SK-N-SH treated with all-trans-retinoic acid at 6 μM for 48 hours (cell line): Measurements from ENCODE around the gene GALNT17.

Experiments
- ATAC-seq: fragments of 200-7000 bp; cut with Tn5 transposase; 3 replicates; pipeline ENCODE4 v1.9.1; 2020; ENCODE audit warnings: mild to moderate bottlenecking, moderate library complexity
- ARNTL ChIP-seq: fragments of 450-650 bp; formaldehyde crosslinking; IDR thresholded peaks from 2 replicates; pipeline ENCODE4 v1.5.0; 2020; ENCODE audit warnings: low read depth, mild to moderate bottlenecking, moderate library complexity, borderline replicate concordance
- BACH2 ChIP-seq: fragments of 250-450 bp; sonication (Bioruptor Pico); IDR thresholded peaks from 2 replicates; pipeline ENCODE4 v1.9.0; 2021; ENCODE audit warnings: mild to moderate bottlenecking, borderline replicate concordance
- CSDC2 ChIP-seq: fragments of 250-450 bp; sonication (Bioruptor Pico); IDR thresholded peaks from 2 replicates; pipeline ENCODE4 v1.5.0; 2020; ENCODE audit warnings: mild to moderate bottlenecking, moderate library complexity
- ESRRG ChIP-seq: fragments of 250-450 bp; sonication (Bioruptor Pico); IDR thresholded peaks from 2 replicates; pipeline ENCODE4 v1.6.1; 2021; ENCODE audit warnings: mild to moderate bottlenecking
- GLIS3 ChIP-seq: fragments of 250-450 bp; sonication (Bioruptor Pico); IDR thresholded peaks from 2 replicates; pipeline ENCODE4 v1.5.0; 2020; ENCODE audit warnings: mild to moderate bottlenecking, moderate library complexity
- ISL1 ChIP-seq: fragments of 250-450 bp; sonication (Bioruptor Pico); IDR thresholded peaks from 2 replicates; pipeline ENCODE4 v2.1.2; 2022; ENCODE audit warnings: mild to moderate bottlenecking, moderate library complexity
- OSR1 ChIP-seq: fragments of 250-450 bp; sonication (Bioruptor Pico); IDR thresholded peaks from 2 replicates; pipeline ENCODE4 v1.8.0; 2022; ENCODE audit warnings: moderate library complexity, mild to moderate bottlenecking, inconsistent platforms
- PPARA ChIP-seq: fragments of 250-450 bp; sonication (Bioruptor Pico); IDR thresholded peaks from 2 replicates; pipeline ENCODE4 v1.5.0; 2020; ENCODE audit warnings: mild to moderate bottlenecking, borderline replicate concordance
- RARB ChIP-seq: fragments of 250-450 bp; sonication (Bioruptor Pico); IDR thresholded peaks from 2 replicates; pipeline ENCODE4 v1.8.0; 2021; ENCODE audit warnings: mild to moderate bottlenecking, moderate library complexity
- SNAI2 ChIP-seq: fragments of 250-450 bp; sonication (Bioruptor Pico); IDR thresholded peaks from 2 replicates; pipeline ENCODE4 v1.5.0; 2020; ENCODE audit warnings: mild to moderate bottlenecking, moderate library complexity
- TOX ChIP-seq: fragments of 250-450 bp; sonication (Bioruptor Pico); IDR thresholded peaks from 2 replicates; pipeline ENCODE4 v1.8.0; 2021; ENCODE audit warnings: mild to moderate bottlenecking, moderate library complexity, borderline replicate concordance
- ZC3H10 ChIP-seq: fragments of 250-450 bp; sonication (Bioruptor Pico); IDR thresholded peaks from 2 replicates; pipeline ENCODE4 v1.5.1; 2021; ENCODE audit warnings: mild to moderate bottlenecking, moderate library complexity
- ZFP3 ChIP-seq: fragments of 250-450 bp; sonication (Bioruptor Pico); IDR thresholded peaks from 2 replicates; pipeline ENCODE4 v1.5.0; 2020; ENCODE audit warnings: mild to moderate bottlenecking, moderate library complexity
- ZFP30 ChIP-seq: fragments of 450-650 bp; formaldehyde crosslinking; IDR thresholded peaks from 2 replicates; pipeline ENCODE4 v1.5.0; 2022; ENCODE audit warnings: mild to moderate bottlenecking, moderate library complexity
- ZNF565 ChIP-seq: fragments of 450-650 bp; formaldehyde crosslinking; conservative IDR thresholded peaks from 2 replicates; pipeline ENCODE4 v1.5.0; 2020; ENCODE audit warnings: low read depth, mild to moderate bottlenecking, moderate library complexity
- ZNF70 ChIP-seq: fragments of 450-650 bp; formaldehyde crosslinking; IDR thresholded peaks from 2 replicates; pipeline ENCODE4 v1.5.0; 2020; ENCODE audit warnings: mild to moderate bottlenecking, moderate library complexity
- ZNF8 ChIP-seq: fragments of 450-650 bp; formaldehyde crosslinking; IDR thresholded peaks from 2 replicates; pipeline ENCODE4 v1.5.0; 2020; ENCODE audit warnings: mild to moderate bottlenecking, moderate library complexity
- TF ChIP-seq, protein P1 (sequence below): fragments of 250-450 bp; sonication (Bioruptor Pico); IDR thresholded peaks from 2 replicates; pipeline ENCODE4 v1.8.0; 2020; ENCODE audit warnings: mild to moderate bottlenecking, moderate library complexity, borderline replicate concordance
- TF ChIP-seq, protein P2 (sequence below): fragments of 250-450 bp; sonication (Bioruptor Pico); IDR thresholded peaks from 2 replicates; pipeline ENCODE4 v1.5.1; 2021; ENCODE audit warnings: mild to moderate bottlenecking, moderate library complexity
- TF ChIP-seq, protein P3 (sequence below): fragments of 250-450 bp; sonication (Bioruptor Pico); IDR thresholded peaks from 2 replicates; pipeline ENCODE4 v1.5.1; 2020; ENCODE audit warnings: low read depth, mild to moderate bottlenecking, moderate library complexity
- TF ChIP-seq, protein P4 (sequence below): fragments of 250-450 bp; sonication (Bioruptor Pico); IDR thresholded peaks from 2 replicates; pipeline ENCODE4 v1.5.0; 2020; ENCODE audit warnings: mild to moderate bottlenecking, moderate library complexity
- TF ChIP-seq, protein P5 (sequence below): fragments of 250-450 bp; sonication (Bioruptor Pico); IDR thresholded peaks from 2 replicates; pipeline ENCODE4 v1.8.0; 2021; ENCODE audit warnings: low read depth, mild to moderate bottlenecking, moderate library complexity, borderline replicate concordance

Gene GALNT17

DNA sequence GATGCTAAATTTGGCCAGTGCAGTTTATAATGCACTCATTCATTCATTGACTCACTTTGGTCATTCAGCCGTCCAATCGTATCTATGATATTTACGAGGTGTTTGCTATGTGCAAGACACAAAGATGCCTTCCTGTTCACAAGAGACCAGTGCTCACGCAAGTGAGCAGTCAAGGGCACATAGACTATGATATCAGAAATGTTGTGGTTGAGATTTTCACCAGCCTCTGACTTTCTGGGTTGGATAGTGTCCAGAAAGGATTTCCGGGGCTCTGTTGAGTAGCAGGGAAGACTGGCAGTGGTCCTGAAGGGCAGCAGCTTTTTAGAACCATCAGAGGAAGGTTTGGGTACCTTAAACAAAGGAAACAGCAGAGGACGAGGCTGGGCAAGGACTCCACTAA is 191.8 kb downstream of the GALNT17 start:
- TF ChIP-seq, protein P1, sequence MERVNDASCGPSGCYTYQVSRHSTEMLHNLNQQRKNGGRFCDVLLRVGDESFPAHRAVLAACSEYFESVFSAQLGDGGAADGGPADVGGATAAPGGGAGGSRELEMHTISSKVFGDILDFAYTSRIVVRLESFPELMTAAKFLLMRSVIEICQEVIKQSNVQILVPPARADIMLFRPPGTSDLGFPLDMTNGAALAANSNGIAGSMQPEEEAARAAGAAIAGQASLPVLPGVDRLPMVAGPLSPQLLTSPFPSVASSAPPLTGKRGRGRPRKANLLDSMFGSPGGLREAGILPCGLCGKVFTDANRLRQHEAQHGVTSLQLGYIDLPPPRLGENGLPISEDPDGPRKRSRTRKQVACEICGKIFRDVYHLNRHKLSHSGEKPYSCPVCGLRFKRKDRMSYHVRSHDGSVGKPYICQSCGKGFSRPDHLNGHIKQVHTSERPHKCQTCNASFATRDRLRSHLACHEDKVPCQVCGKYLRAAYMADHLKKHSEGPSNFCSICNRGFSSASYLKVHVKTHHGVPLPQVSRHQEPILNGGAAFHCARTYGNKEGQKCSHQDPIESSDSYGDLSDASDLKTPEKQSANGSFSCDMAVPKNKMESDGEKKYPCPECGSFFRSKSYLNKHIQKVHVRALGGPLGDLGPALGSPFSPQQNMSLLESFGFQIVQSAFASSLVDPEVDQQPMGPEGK (CRISPR knock-in tag): no peak
- TF ChIP-seq, protein P2, sequence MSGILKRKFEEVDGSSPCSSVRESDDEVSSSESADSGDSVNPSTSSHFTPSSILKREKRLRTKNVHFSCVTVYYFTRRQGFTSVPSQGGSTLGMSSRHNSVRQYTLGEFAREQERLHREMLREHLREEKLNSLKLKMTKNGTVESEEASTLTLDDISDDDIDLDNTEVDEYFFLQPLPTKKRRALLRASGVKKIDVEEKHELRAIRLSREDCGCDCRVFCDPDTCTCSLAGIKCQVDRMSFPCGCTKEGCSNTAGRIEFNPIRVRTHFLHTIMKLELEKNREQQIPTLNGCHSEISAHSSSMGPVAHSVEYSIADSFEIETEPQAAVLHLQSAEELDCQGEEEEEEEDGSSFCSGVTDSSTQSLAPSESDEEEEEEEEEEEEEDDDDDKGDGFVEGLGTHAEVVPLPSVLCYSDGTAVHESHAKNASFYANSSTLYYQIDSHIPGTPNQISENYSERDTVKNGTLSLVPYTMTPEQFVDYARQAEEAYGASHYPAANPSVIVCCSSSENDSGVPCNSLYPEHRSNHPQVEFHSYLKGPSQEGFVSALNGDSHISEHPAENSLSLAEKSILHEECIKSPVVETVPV (CRISPR knock-in tag): no peak
- TF ChIP-seq, protein P3, sequence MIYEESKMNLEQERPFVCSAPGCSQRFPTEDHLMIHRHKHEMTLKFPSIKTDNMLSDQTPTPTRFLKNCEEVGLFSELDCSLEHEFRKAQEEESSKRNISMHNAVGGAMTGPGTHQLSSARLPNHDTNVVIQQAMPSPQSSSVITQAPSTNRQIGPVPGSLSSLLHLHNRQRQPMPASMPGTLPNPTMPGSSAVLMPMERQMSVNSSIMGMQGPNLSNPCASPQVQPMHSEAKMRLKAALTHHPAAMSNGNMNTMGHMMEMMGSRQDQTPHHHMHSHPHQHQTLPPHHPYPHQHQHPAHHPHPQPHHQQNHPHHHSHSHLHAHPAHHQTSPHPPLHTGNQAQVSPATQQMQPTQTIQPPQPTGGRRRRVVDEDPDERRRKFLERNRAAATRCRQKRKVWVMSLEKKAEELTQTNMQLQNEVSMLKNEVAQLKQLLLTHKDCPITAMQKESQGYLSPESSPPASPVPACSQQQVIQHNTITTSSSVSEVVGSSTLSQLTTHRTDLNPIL (CRISPR knock-in tag): no peak
- TF ChIP-seq ZC3H10 (CRISPR knock-in tag): no peak
- TF ChIP-seq, protein P4, sequence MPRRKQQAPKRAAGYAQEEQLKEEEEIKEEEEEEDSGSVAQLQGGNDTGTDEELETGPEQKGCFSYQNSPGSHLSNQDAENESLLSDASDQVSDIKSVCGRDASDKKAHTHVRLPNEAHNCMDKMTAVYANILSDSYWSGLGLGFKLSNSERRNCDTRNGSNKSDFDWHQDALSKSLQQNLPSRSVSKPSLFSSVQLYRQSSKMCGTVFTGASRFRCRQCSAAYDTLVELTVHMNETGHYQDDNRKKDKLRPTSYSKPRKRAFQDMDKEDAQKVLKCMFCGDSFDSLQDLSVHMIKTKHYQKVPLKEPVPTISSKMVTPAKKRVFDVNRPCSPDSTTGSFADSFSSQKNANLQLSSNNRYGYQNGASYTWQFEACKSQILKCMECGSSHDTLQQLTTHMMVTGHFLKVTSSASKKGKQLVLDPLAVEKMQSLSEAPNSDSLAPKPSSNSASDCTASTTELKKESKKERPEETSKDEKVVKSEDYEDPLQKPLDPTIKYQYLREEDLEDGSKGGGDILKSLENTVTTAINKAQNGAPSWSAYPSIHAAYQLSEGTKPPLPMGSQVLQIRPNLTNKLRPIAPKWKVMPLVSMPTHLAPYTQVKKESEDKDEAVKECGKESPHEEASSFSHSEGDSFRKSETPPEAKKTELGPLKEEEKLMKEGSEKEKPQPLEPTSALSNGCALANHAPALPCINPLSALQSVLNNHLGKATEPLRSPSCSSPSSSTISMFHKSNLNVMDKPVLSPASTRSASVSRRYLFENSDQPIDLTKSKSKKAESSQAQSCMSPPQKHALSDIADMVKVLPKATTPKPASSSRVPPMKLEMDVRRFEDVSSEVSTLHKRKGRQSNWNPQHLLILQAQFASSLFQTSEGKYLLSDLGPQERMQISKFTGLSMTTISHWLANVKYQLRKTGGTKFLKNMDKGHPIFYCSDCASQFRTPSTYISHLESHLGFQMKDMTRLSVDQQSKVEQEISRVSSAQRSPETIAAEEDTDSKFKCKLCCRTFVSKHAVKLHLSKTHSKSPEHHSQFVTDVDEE (CRISPR knock-in tag): no peak
- no peak for TF ChIP-seq CSDC2 (CRISPR knock-in tag)
- no peak for TF ChIP-seq ESRRG
- no peak for TF ChIP-seq TOX (CRISPR knock-in tag)
- no peak for TF ChIP-seq ZNF70 (CRISPR knock-in tag)
- no peak for TF ChIP-seq GLIS3 (CRISPR knock-in tag)
- no peak for TF ChIP-seq SNAI2
- TF ChIP-seq ZNF8 (CRISPR knock-in tag): no peak
- TF ChIP-seq ISL1 (CRISPR knock-in tag): no peak
- TF ChIP-seq PPARA: no peak
- no peak for TF ChIP-seq ZFP3 (CRISPR knock-in tag)
- TF ChIP-seq RARB (CRISPR knock-in tag): no peak
- no peak for TF ChIP-seq OSR1 (CRISPR knock-in tag)
- TF ChIP-seq ZNF565 (CRISPR knock-in tag): no peak
- no peak for ATAC-seq

DNA sequence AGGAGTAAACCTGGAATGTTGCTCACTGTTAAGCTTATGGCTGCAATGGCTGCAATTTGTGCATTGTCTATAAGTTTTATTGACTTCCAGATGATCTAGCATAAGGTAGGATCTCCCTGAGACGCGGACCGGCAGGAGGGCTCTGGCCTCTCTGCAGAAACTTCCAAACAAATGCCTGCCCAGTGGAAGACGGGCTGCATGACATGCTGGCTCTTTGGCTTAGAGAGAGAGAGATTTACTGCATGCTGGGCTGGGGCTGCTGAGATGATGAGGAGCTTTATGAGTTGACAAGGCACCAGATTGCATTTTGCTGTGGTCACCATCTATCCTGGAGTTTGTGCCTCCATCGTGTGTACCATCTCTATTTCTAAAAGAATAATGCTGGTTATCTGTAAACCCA is 193.2 kb downstream of the GALNT17 start:
- no peak for ATAC-seq
- TF ChIP-seq ZC3H10 (CRISPR knock-in tag) (no peak), ESRRG (no peak), ZNF8 (CRISPR knock-in tag) (no peak), ISL1 (CRISPR knock-in tag) (no peak), SNAI2 (no peak), BACH2 (CRISPR knock-in tag) (no peak), ZNF565 (CRISPR knock-in tag) (no peak), CSDC2 (CRISPR knock-in tag) (no peak), ARNTL (no peak), GLIS3 (CRISPR knock-in tag) (no peak), ZFP30 (CRISPR knock-in tag) (no peak)
- TF ChIP-seq, protein P5, sequence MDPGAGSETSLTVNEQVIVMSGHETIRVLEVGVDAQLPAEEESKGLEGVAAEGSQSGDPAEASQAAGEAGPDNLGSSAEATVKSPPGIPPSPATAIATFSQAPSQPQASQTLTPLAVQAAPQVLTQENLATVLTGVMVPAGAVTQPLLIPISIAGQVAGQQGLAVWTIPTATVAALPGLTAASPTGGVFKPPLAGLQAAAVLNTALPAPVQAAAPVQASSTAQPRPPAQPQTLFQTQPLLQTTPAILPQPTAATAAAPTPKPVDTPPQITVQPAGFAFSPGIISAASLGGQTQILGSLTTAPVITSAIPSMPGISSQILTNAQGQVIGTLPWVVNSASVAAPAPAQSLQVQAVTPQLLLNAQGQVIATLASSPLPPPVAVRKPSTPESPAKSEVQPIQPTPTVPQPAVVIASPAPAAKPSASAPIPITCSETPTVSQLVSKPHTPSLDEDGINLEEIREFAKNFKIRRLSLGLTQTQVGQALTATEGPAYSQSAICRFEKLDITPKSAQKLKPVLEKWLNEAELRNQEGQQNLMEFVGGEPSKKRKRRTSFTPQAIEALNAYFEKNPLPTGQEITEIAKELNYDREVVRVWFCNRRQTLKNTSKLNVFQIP: no peak
- TF ChIP-seq, protein P4 (CRISPR knock-in tag): no peak
